ENCODE results near the gene IL23R. TPM values are rescaled to one million over a fixed set of nuclear protein-coding genes. Genes with fewer than 3 reads are reported as not detected.

Gene IL23R
- total RNA-seq, 2 experiments from 2014 or later, result 0.23 TPM; not detected in 1

GRCh38 chr1:67175530-67176087, 9.4 kb downstream of the IL23R start:
- no peaks in the 10 kb centered on the region for H4K20me1 ChIP-seq (ENCODE audit: insufficient read depth, low read length)
- no peak for DNase-seq (ENCODE audit: low spot score)
- POLR2A ChIA-PET, result no interaction called here
- intact Hi-C loops (cut with micrococcal nuclease; ENCODE audit: unreplicated experiment), result no loop called here
- TF ChIP-seq, protein P1, sequence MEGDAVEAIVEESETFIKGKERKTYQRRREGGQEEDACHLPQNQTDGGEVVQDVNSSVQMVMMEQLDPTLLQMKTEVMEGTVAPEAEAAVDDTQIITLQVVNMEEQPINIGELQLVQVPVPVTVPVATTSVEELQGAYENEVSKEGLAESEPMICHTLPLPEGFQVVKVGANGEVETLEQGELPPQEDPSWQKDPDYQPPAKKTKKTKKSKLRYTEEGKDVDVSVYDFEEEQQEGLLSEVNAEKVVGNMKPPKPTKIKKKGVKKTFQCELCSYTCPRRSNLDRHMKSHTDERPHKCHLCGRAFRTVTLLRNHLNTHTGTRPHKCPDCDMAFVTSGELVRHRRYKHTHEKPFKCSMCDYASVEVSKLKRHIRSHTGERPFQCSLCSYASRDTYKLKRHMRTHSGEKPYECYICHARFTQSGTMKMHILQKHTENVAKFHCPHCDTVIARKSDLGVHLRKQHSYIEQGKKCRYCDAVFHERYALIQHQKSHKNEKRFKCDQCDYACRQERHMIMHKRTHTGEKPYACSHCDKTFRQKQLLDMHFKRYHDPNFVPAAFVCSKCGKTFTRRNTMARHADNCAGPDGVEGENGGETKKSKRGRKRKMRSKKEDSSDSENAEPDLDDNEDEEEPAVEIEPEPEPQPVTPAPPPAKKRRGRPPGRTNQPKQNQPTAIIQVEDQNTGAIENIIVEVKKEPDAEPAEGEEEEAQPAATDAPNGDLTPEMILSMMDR (conservative IDR thresholded peaks at IDR 0.05; ENCODE audit: low read length), result no peak
- no peak for TF ChIP-seq EZH2phosphoT487 (IDR thresholded peaks at IDR 0.05; ENCODE audit: borderline replicate concordance, low read depth, low read length)
- no peaks in the 10 kb centered on the region for H3K79me2 ChIP-seq (ENCODE audit: insufficient read depth, low read depth, low read length)
- H3K4me1 ChIP-seq (ENCODE audit: insufficient read depth, low read length, poor library complexity, severe bottlenecking), result no peaks in the 10 kb centered on the region
- CTCF ChIA-PET (ENCODE audit: unreplicated experiment), result no interaction called here
- H3K27ac ChIP-seq (ENCODE audit: low read depth, low read length, poor library complexity, severe bottlenecking), result no peak overlapping the region
- no peak overlapping the region for H3K4me2 ChIP-seq (ENCODE audit: low read length)
- no peak overlapping the region for H3K4me3 ChIP-seq (ENCODE audit: low read depth, low read length, poor library complexity, severe bottlenecking)
- H3K9me3 ChIP-seq (ENCODE audit: low read length), result no peaks in the 10 kb centered on the region
- BruUV-seq (replicated peaks), result no TSS peak
- H2AFZ ChIP-seq (ENCODE audit: low read length), result no peak overlapping the region
- 0 out of 2 replicates have a peak, but pooled peaks cover 5% of the 10 kb centered on the region for H3K9me2 ChIP-seq (ENCODE audit: insufficient read depth, low read length)
- no peaks in the 10 kb centered on the region for H3K36me3 ChIP-seq (ENCODE audit: insufficient read depth, low read length)

DNA sequence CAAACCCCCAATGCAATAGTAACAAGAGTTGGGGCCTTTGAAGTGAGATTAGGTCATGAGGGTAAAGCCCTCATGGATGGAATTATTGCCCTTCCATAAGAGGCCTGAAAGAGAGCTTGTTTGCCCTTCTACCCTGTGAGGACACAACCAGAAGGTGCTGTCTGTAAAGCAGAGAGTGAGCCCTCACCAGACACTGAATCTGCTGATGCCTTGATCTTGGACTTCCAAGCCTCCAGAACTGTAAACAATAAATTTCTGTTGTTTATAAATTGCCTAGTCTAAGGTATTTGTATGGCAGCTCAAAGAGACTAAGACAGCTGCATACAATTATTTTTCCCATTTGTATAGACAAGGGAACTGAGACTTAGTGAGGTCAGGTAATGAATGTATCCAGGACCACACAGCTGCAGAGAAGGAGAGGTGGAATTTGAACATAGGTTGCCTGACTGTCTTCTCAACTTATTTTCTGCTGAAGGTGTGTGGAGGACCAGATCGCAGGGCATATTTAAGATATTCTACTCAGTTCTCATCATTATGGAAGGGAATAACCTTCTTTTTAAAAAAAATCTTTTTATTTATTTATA, 18.7 kb downstream of the IL23R start:
- Histone ChIP-seq H3K9me3 (ENCODE audit: low read length) (no peaks in the 10 kb centered on the region), H2AFZ (ENCODE audit: low read length) (no peak overlapping the region), H3K4me1 (ENCODE audit: insufficient read depth, low read length, poor library complexity, severe bottlenecking) (no peaks in the 10 kb centered on the region), H3K79me2 (ENCODE audit: insufficient read depth, low read depth, low read length) (no peaks in the 10 kb centered on the region), H3K27ac (ENCODE audit: low read depth, low read length, poor library complexity, severe bottlenecking) (no peak overlapping the region), H4K20me1 (ENCODE audit: insufficient read depth, low read length) (no peaks in the 10 kb centered on the region), H3K9me2 (ENCODE audit: insufficient read depth, low read length) (no peaks in the 10 kb centered on the region), H3K36me3 (ENCODE audit: insufficient read depth, low read length) (no peaks in the 10 kb centered on the region), H3K4me3 (ENCODE audit: low read depth, low read length, poor library complexity, severe bottlenecking) (no peak overlapping the region), H3K4me2 (ENCODE audit: low read length) (no peak overlapping the region)
- intact Hi-C loops (cut with micrococcal nuclease; ENCODE audit: unreplicated experiment), result no loop called here
- BruUV-seq (replicated peaks), result no TSS peak
- TF ChIP-seq EZH2phosphoT487 (IDR thresholded peaks at IDR 0.05; ENCODE audit: borderline replicate concordance, low read depth, low read length), result no peak
- TF ChIP-seq, protein P1 (conservative IDR thresholded peaks at IDR 0.05; ENCODE audit: low read length), result no peak
- CTCF ChIA-PET (ENCODE audit: unreplicated experiment), result no interaction called here
- POLR2A ChIA-PET, result interaction anchor here (0.6 kb wide), 2 partner anchors 178 to 364 kb away, joined by 4 to 6 read pairs; no protein-coding TSS in a partner anchor
- DNase-seq (ENCODE audit: low spot score), result no peak

- intact Hi-C loops (cut with micrococcal nuclease; ENCODE audit: unreplicated experiment), result no loop called here
- Histone ChIP-seq H3K4me3 (ENCODE audit: low read depth, low read length, poor library complexity, severe bottlenecking) (no peak overlapping the region), H3K27ac (ENCODE audit: low read depth, low read length, poor library complexity, severe bottlenecking) (no peak overlapping the region), H3K79me2 (ENCODE audit: insufficient read depth, low read depth, low read length) (no peaks in the 10 kb centered on the region), H2AFZ (ENCODE audit: low read length) (no peak overlapping the region), H3K9me2 (ENCODE audit: insufficient read depth, low read length) (no peaks in the 10 kb centered on the region), H3K4me1 (ENCODE audit: insufficient read depth, low read length, poor library complexity, severe bottlenecking) (no peaks in the 10 kb centered on the region), H3K4me2 (ENCODE audit: low read length) (no peak overlapping the region), H3K36me3 (ENCODE audit: insufficient read depth, low read length) (no peaks in the 10 kb centered on the region), H4K20me1 (ENCODE audit: insufficient read depth, low read length) (no peaks in the 10 kb centered on the region), H3K9me3 (ENCODE audit: low read length) (no peaks in the 10 kb centered on the region)
- ChIA-PET POLR2A (no interaction called here), CTCF (ENCODE audit: unreplicated experiment) (no interaction called here)
- BruUV-seq (replicated peaks), result no TSS peak
- no peak for TF ChIP-seq EZH2phosphoT487 (IDR thresholded peaks at IDR 0.05; ENCODE audit: borderline replicate concordance, low read depth, low read length)
- TF ChIP-seq, protein P1 (conservative IDR thresholded peaks at IDR 0.05; ENCODE audit: low read length), result no peak
- DNase-seq (ENCODE audit: low spot score), result no peak
These were observed 21.9 kb downstream of the IL23R start for GRCh38 chr1:67188137-67188536.

Measured in OCI-LY7 (cell line).